HG03103 (cell line): ENCODE measurements around the gene DUSP5.
"Not testable (repeated sequence)": the region's sequence is repeated elsewhere in the genome, so short reads cannot be mapped to it uniquely, and the experiment has no call there.

ENCODE experiments used
- ATAC-seq: cut with Tn5 transposase; IDR thresholded peaks from one replicate; pipeline ENCODE4 v1.9.1; 2021; ENCODE audit warnings: low read depth; ENCODE audit not compliant: unreplicated experiment

Gene DUSP5

DNA sequence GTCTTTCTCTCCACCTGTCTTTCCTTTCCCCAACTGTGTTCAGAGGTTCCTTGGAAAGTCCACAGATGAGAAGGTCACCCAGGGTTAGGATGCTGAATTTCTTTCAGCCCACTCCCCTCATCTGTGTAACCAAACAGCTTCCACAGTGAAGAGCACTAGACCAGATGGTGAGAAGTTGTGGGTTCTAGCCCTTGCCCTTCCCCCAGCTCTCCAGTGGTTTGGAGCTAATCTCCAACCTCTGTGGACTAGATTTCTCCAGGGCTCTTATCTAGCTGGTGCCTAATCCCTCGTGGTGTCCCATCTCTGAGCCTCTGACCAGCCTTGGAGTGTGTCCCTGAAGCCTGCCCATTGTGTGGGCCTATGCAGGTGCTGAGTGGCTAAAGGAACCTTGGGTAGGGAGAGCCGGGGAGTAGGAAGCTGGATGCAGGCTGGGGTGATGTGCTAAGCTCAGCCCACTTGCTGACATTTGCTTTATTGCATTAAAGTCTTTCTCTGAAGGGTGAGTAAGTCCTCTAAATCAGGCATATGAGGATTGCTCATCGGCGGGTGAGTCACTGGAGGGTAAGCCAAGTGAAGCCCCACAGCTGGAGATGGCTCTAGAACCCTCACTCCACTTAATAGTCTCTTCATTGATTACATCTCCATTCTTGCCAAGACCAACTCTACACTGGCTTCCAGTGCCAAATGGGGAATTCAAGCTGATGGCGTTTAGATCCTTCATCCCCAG lies 14.9 kb downstream of the DUSP5 start:
- ATAC-seq = no peak

DNA sequence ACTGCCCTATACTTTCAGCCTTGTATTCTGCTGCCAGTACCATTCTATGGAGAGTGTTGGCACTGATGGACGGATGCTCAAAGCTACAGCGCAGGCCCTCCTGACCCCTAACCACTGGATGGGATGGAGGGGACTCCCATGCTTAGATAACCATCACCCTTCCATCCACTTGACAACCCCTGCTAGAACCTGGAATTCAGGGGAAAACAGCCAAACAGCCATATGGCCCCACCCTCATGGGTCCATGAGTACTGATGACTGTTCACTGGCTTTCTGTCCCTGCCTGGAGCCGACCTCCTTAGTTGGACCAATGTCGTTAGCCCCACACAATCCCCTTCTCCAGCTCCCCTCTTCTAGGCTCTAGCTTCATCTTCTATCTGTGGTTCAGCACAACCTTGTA lies 16.2 kb downstream of the DUSP5 start:
- no peak for ATAC-seq

DNA sequence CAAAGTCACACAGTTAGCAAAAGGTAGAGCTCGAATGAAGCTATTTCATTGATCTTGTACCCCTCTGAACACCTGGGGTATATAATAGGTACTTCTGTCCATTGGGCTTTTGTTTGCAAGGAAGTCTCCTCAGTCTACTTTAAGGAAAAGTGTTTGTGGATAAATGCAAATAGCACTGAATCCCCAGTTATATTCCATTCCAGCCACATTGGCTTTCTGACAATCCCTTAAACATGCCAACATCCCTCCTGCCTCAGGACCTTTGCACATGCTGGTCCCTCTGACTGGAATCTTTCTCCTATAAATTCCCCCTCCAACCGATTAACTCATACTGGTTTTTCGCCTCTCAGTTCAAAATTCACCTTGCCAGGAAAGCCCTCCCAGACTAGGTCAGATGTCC lies 17.1 kb downstream of the DUSP5 start:
- ATAC-seq = no peak

DNA sequence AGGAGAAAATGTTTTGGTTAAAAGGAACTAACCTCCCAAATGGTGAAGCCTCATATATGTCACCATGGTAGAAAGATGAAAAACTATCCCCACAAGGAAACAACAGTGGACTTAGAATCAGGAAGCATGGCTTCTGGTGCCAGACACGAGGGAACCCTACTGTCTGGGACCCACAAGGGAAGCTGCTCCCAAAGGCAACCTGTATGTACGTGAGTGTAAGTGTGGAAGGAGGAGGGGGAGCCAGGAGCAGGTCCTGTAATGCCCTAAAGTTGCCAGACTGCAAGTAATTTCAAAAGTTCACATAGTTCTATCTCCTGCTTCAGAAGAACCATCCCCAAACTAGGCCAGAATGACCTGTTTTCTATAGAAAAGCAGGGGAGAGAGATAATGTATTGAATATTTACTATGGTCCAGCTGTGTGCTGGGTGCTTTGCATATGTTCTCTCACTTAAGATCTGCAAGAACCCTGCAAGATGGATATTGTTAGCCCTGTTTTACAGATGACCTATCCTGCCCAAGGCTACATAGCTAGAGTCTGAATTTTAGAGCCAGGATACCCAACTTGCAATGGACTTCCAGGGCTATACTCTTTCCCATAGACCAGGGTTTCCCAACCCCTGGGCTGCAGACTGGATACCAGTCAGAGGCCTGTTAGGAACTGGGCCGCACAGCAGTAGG lies 19.2 kb downstream of the DUSP5 start:
- no peak for ATAC-seq

DNA sequence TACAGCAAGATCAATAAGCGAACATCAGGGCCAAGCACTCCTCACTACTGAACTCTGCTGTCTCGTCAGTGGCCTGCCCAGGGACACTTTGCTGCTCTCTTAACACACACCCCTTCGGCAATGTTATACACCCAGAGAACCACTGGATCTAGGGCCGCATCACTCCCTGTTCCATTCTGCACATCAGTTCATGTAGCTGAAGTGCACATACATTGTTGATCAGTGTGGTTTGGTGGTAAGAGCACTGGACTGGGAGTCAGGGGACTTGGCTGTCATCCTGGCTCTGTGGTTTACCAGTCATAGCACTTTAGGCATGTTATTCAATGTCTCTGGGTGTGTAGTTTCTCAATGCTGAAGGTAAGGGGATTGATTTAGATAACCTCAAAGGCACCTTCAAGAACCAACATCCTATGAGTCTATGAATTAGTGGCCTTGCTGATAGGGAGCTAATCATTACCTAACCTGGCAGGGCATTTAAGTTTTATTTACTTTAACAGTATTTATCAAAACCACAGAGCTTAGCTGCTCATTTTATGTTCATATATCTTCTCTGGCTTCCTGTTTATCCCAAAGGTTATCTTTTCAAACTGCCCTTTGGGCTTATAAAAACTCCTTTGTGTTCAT lies 24.8 kb downstream of the DUSP5 start:
- ATAC-seq = no peak

DNA sequence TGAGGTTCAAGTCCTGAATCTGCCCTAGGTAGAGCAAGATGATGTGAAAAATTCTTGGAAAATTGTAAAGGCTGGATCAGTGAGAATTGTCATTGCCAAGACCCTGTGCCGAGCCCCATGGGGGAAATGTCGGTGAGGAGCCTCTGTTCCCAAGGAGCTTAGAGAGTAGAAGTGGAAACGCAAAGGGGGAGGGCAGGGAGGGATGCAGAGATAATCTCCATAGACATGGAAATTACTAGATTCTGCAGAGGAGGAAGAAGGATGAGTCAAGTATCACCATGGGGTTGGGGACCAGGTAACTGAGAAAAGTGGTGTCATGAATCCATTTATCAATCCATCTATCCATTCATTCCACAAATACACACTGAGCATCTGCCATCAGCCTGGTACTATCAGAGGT lies 26.0 kb downstream of the DUSP5 start:
- no peak for ATAC-seq

DNA sequence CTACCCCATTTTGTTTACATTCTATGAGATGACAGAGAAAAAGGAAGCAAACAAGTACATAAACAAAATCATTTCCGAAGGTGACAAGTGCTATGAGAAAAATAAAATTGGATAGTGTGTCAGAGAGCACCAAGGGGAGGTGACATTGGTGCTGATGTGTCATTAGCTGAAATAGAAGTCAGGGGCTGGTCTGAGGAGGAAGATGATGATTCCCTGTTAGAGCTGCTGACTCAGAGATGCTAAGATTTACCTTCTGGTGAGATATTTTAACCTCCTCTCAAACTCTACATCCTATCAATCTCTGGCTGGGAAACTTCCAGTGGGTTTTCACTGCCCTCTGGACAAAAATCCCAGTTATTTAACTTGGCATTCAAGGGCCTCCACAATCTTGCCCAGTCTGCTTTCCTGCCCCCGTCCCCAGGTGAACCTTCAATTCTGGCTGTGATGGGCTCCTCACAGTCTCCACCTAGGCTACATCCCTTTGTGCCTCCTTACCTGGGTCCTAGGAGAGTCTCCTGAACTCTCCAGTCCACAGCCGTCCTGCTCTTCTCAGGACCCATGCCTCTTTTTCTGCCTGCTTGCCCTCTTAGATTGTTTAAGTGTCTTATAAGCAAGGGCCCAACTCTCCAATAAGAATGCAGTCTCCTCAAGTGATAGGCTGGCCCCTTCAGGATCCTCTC lies 26.6 kb downstream of the DUSP5 start:
- no peak for ATAC-seq

DNA sequence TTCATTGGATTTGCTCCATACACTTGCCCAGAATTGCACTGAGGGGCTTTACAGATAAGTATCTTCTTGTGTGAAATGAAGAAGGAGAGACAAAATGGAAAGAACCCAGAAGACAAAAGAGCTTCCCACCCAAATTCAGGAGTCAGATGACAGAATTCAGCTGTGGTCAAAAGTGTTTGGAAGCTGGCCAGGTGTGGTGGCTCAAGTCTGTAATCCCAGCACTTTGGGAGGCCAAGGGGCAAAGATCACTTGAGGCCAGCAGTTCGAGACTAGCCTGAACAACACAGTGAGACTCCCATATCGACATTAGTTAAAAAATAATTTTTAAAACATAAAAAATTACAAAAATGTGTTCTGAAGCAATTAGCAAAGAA lies 27.1 kb downstream of the DUSP5 start:
- no peak for ATAC-seq

DNA sequence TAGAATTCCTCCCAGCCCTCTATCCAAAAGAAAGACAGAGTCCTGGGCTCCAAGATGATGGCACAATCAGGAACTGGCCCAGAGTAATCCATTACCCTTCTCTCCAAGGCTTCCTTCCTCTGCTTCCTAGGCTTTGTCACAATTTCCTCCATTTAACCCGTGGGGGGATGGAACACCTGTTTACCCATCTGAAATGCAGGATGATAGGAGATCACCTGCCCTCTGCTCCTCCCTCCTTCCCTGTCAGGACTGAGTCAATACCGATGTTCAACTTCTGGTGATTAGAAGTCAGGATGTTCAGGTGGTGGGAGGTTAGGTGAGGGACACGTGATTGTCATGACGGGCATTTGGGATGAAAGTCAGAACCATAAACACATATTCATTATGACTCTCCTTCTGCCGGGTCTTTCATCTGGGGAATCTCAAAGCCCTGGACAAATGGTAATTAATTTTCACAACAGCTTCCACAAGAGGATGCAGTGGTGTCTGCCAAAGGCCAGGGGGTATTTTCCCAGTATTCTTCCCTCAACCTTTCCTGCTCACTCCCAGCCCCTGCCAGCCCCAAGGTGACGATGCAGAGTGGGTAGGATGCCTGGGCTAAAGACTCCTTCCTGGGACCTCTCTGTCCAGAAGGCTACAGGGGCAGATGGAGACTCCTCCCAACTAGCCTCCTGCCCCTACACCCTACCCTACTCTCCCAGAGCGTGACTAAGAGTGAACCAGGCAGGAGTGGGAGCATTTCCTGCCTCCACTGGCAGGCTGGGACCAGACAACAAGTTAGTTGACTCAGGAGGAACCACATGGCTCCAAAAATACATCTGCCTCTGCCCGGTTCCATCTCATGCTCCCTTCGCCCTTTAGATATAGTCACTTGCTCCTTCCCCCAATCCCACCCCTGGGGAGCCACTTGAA lies 27.9 kb downstream of the DUSP5 start:
- no peak for ATAC-seq

DNA sequence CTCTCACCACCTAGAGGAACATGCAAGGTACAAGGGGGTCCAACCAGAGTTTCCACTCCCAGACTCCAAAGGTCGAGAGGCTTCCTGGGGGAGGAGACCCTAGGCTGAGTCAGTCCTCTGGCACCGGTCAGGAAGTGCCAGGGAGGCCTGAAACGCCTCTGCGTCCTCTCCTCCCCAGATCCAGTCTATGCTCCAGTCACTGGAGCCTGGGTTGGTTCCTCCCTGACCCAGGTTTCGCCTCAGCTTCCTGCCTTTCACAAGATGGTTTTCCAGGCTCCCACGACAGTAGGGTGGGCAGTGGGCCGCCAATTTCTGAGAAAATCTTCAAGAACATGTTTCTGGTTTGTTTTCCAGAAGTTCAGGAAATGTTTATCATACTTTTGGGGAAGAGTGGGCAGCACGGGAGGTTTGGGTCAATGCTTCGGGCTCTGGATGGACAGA lies 30.0 kb downstream of the DUSP5 start:
- ATAC-seq = no peak

DNA sequence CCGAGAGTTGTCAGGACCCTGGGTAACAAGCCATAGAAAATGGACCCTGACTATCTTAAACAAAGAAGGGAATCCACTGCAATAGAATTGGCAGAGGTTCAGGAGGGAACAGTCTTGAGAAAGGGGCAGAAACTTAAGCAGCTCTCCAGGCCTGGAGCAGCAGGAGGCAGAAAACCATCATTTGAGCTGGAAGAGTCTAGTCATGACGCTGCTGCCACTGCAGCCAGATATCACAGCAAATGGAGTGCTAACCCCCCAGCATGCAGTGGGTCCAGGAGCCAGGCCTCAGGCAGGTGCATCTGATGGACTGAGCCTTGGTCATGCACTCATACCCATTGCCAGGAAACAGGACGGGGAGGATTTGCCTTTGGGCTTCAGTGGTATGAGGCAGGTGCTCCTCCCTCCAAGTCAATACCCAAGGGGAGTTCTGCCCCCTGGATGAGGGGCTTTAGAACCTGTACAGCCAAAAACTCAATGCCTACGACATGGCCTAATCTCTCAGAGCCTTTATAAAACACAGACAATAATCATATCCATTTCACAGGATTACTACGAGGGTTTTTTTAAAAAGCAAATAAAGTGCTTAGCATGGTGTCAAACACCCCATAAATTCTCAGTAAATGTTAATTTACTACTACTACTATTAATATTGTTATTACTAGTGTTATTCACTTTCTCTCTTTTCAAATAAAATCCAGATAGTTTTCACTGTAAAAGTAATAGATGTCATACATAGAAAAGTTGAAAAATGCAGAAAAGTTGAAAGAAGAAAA lies 30.7 kb downstream of the DUSP5 start:
- no peak for ATAC-seq

DNA sequence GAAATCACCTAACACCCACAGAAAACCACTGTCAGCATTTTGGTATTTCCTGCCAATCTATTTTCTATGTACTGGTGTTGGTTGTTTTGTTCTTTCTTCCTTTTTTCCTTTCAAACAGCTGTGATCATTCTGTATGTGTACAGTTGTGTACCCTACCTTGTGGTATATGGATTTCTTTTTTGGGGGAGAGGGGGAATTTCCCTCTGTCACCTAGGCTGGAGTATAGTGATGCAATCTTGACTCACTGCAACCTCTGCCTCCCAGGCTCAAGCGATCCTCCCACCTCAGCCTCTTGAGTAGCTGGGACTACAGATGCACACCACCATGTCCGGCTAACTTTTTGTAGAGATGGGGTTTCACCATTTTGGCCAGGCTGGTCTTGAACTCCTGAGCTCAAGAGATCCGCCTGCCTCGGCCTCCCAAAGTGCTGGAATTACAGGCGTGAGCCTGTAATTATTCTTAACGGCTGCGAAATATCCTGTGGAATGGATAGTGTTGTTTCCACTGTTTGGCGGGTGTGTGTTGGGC lies 31.4 kb downstream of the DUSP5 start:
- peak; percentile 57 for ATAC-seq

DNA sequence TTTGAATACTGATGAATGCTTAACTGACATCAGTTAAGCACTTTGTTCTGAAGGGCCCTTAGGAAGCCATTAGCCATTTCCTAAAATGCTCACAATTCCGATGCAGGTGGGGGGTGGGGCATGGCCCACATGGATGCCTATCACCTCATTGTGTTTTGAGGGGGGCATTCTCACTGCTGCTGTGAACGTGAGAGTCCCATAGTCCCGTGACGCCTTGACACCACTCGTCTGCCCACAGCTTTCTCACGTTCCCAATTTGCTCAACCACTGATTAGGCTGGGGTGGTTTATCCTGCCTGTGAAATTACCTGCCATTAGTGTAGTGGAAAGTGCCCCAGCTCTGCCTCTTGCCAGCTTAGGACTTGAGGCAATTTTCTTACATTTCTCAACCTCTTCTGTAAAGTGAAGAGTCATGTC lies 31.9 kb downstream of the DUSP5 start:
- ATAC-seq = no peak

DNA sequence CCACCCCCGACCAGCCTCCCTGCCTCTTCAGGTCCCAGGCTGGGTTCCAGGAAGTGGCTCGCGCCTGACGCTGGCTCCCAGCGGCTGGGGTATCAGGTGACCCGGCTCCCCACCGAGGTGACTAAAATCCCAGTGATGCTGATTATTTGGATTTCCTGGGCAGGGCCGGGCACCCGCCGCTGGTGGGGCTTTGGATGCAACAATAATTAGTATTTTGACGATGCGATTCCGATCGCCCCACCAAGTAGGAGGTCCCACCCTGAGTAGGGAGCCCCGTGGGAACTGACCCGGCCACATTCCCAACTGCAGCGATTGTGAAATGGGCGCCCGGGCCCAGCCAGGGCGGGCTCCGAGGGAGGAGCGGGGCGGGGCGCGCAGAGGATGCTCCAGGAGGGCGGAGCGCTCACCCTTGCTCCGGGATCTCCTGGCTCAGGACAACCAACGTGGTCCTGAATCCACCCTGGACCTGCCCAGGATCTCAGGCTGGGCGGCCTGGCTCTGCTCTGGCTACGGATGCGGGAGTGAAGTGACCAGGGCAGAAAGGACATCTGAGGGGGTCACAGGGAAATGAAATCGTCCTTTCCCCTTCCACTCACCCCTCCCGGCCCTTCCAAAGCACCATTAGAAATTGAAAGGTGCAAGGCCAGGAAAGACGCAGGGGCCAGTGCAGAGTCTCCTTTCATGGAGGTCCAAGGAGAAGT lies 32.6 kb downstream of the DUSP5 start:
- no peak for ATAC-seq

DNA sequence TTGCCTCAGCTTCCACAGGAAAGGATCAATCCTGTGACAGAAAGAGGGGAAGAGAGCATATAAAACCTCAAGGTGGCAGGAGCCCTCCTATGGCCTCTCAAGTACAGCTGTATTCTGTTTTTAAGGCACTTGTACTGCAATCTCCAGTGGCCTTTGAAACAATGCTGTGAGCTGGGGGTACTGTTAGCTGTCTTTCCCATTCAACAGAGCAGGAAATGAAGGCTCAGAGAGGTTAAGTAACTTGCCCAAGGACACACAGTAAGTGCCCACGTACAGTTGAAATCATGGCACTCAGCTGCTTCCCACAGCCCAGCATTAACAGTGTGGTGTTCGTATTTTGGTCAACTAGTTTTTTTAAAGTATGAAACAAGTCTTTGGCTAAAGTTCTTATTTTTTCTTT lies 34.0 kb downstream of the DUSP5 start:
- ATAC-seq = no peak

DNA sequence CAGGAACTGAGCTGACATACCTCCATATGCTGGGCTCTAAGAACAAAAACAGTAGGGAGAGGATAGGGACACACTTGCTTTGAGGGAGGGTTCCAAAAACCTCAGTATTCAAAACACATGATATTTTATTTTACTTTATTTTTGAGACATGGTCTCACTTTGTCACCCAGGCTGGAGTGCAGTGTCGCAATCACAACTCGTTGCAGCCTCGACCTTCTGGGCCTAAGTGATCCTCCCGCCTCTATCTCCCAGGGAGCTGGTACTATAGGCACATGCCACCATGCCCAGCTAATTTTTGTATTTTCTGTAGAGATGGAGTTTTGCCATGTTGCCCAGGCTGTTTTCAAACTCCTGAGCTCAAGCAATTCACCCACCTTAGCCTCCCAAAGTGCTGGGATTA lies 34.9 kb downstream of the DUSP5 start:
- not testable (repeated sequence) for ATAC-seq

DNA sequence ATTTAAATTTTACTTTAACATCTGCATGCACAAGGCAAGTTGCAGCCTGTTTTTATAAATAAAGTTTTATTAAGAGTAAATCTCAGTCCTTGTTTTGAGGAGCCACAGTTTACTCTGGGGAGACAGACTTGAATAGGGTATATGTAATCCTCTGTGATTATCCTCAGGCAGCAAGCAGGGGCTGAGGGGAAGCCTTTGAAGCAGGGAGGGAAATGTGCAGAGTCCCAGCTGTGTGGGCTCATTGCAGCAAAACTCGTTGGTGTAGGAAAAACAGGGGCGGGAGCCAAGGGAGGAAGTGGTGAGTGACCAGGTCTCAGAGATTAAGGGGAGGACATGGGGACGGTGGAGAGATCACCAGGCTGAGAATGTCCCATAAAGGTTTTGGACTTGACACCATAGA lies 35.4 kb downstream of the DUSP5 start:
- ATAC-seq = no peak

DNA sequence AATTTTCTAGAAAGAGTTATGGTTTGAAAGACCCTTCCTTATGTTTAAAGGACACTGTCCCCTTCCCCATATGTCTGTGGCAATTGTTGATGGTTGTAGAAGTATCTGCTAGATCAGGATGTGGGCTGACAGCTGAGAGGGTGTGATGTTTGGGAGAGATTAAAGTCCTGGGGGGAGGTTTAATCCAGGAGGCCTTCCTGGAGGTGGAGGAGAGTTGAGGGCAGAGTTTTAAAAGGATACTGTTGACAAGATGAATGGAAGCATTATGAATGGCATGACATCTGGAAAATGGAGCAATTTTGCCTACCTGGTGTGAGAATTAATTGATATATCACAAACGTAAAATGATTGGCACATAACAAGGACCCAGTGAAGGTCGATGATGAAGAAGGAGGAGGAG lies 36.9 kb downstream of the DUSP5 start:
- ATAC-seq = no peak
